Measurements from ENCODE around the gene MYBPC1. TPM values are rescaled to one million over a fixed set of nuclear protein-coding genes. Genes with fewer than 3 reads are reported as not detected.

The MYBPC1 gene
- polyA plus RNA-seq, 3 donors: 0.04 to 0.16 TPM; not detected in 1

DNA sequence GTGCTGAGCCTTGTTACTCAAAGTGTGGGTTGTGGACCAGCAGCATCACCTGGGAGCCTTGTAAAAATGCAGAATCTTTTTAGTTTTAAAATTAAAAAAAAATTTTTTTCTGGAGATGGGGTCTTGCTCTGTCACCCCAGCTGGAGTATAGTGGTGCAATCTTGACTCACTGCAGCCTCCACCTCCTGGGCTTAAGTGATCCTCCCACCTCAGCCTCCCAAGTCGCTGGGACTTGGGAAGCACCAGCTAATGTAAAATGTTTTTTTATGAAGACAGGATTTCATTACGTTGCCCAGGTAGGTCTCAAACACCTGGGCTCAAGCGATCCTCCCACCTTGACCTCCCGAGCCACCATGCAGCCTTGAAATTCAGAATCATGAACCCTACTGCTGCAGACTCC lies 14.4 kb downstream of the MYBPC1 start:
- H3K4me1 Mint-ChIP-seq: peaks cover 10% of the 10 kb centered on the region
- WGBS (ENCODE audit: insufficient coverage): 97% methylated on average over 3 of the region's 4 CpGs
- H2AFZ ChIP-seq (ENCODE audit: insufficient read depth, low read depth, low read length, poor library complexity, severe bottlenecking): no peak overlapping the region
- peaks cover 0 to 3% of the 10 kb centered on the region in 2 donors for H3K36me3 Mint-ChIP-seq
- H3K4me2 ChIP-seq (replicated peaks; ENCODE audit: extremely low read depth, low read length, poor library complexity, severe bottlenecking): no peak overlapping the region
- no peaks in the 10 kb centered on the region for H3K36me3 ChIP-seq (replicated peaks in 1 of 2; ENCODE audit: control insufficient read depth in 1 of 2, insufficient read depth in 2 of 2, low read length in 2 of 2)
- H3K27me3 Mint-ChIP-seq (ENCODE audit: low read depth in 3 of 3): peaks cover 0 to 2% (median 0%) of the 10 kb centered on the region in 3 donors
- H3K27ac ChIP-seq (ENCODE audit: low read depth in 1 of 2, low read length in 2 of 2): no peak overlapping the region
- H3K79me2 ChIP-seq (ENCODE audit: insufficient read depth, low read length): no peaks in the 10 kb centered on the region
- no peak overlapping the region for H3K4me3 ChIP-seq (replicated peaks in 1 of 3; ENCODE audit: low read depth in 2 of 3, low read length in 3 of 3)
- H3K27me3 ChIP-seq (ENCODE audit: control insufficient read depth in 2 of 2, insufficient read depth in 2 of 2, low read length in 2 of 2): no peaks in the 10 kb centered on the region
- no peak overlapping the region for H3K9ac ChIP-seq (ENCODE audit: insufficient read depth, low read length, poor library complexity, severe bottlenecking)
- H3K4me3 Mint-ChIP-seq: no peak overlapping the region
- intact Hi-C loops (cut with micrococcal nuclease): no loop called here
- H3K4me1 ChIP-seq (ENCODE audit: control insufficient read depth in 1 of 2, insufficient read depth in 2 of 2, low read length in 2 of 2): peaks cover 5 to 7% of the 10 kb centered on the region in 2 donors
- H4K20me1 ChIP-seq (ENCODE audit: insufficient read depth, low read length): no peaks in the 10 kb centered on the region
- peaks cover 0 to 6% (median 0%) of the 10 kb centered on the region in 7 donors for H3K9me3 Mint-ChIP-seq
- TF ChIP-seq, protein P1, sequence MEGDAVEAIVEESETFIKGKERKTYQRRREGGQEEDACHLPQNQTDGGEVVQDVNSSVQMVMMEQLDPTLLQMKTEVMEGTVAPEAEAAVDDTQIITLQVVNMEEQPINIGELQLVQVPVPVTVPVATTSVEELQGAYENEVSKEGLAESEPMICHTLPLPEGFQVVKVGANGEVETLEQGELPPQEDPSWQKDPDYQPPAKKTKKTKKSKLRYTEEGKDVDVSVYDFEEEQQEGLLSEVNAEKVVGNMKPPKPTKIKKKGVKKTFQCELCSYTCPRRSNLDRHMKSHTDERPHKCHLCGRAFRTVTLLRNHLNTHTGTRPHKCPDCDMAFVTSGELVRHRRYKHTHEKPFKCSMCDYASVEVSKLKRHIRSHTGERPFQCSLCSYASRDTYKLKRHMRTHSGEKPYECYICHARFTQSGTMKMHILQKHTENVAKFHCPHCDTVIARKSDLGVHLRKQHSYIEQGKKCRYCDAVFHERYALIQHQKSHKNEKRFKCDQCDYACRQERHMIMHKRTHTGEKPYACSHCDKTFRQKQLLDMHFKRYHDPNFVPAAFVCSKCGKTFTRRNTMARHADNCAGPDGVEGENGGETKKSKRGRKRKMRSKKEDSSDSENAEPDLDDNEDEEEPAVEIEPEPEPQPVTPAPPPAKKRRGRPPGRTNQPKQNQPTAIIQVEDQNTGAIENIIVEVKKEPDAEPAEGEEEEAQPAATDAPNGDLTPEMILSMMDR (IDR thresholded peaks at IDR 0.05): no peak
- DNase-seq: no peak
- no peaks in the 10 kb centered on the region for H3K9me3 ChIP-seq (replicated peaks in 1 of 2; ENCODE audit: control insufficient read depth in 1 of 2, insufficient read depth in 1 of 2, low read length in 2 of 2)
- H3K27ac Mint-ChIP-seq: no peak overlapping the region

DNA sequence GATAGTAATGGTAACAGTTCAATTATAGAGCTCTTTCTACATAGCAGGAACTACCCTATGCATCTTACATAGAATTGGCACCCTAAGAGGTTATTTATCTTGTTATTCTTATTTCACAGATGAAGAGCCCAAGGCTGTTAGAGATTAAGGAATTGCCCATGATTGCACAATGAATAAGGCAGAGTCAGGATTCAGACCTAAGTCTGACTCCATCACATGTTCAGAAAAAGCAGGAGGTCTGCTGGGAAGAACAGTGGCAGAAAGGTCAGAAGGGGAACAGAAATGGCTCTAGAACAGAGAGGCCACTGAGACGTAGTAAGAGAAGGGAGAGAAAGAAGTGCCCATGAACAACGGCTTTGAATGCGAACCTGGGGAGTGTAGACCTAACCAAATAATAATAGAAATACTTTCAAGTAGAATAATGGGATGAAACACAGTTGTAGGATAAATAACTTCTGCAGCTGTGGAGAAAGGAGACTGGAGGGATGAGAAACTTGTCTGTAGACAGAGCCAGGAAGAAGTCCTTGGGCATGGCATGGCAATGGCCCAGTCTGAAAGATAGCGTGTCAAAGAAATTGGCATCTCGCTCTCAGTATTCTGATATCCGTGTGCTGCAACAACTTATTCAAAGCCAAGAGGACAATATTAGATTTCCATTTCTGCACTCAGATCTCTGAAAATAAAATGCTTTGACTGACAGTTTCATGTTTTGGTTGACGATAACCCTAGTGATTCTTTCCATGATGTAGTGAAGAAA lies 17.6 kb downstream of the MYBPC1 start:
- Mint-ChIP-seq H3K9me3 (peaks cover 0 to 6% (median 0%) of the 10 kb centered on the region in 7 donors), H3K27me3 (ENCODE audit: low read depth in 3 of 3) (peaks cover 0 to 2% (median 0%) of the 10 kb centered on the region in 3 donors), H3K36me3 (peaks cover 3 to 4% of the 10 kb centered on the region in 2 donors), H3K4me3 (no peak overlapping the region), H3K27ac (no peak overlapping the region), H3K4me1 (peaks cover 40% of the 10 kb centered on the region)
- 100% methylated on average over 2 of the region's 7 CpGs for WGBS (ENCODE audit: insufficient coverage)
- Histone ChIP-seq H3K79me2 (ENCODE audit: insufficient read depth, low read length) (no peaks in the 10 kb centered on the region), H3K9me3 (replicated peaks in 1 of 2; ENCODE audit: control insufficient read depth in 1 of 2, insufficient read depth in 1 of 2, low read length in 2 of 2) (no peaks in the 10 kb centered on the region), H2AFZ (ENCODE audit: insufficient read depth, low read depth, low read length, poor library complexity, severe bottlenecking) (no peak overlapping the region), H3K4me3 (replicated peaks in 1 of 3; ENCODE audit: low read depth in 2 of 3, low read length in 3 of 3) (no peak overlapping the region), H3K4me2 (replicated peaks; ENCODE audit: extremely low read depth, low read length, poor library complexity, severe bottlenecking) (no peak overlapping the region), H3K27me3 (ENCODE audit: control insufficient read depth in 2 of 2, insufficient read depth in 2 of 2, low read length in 2 of 2) (no peaks in the 10 kb centered on the region), H3K36me3 (replicated peaks in 1 of 2; ENCODE audit: control insufficient read depth in 1 of 2, insufficient read depth in 2 of 2, low read length in 2 of 2) (no peaks in the 10 kb centered on the region), H3K27ac (ENCODE audit: low read depth in 1 of 2, low read length in 2 of 2) (no peak overlapping the region), H3K4me1 (ENCODE audit: control insufficient read depth in 1 of 2, insufficient read depth in 2 of 2, low read length in 2 of 2) (peaks cover 29 to 30% of the 10 kb centered on the region in 2 donors), H4K20me1 (ENCODE audit: insufficient read depth, low read length) (no peaks in the 10 kb centered on the region), H3K9ac (ENCODE audit: insufficient read depth, low read length, poor library complexity, severe bottlenecking) (no peak overlapping the region)
- TF ChIP-seq, protein P1 (IDR thresholded peaks at IDR 0.05): no peak
- no peak for DNase-seq
- intact Hi-C loops (cut with micrococcal nuclease): loop anchor here in 1 of 2 donors (10.0 kb wide), 1 partner anchor 62 kb away; no protein-coding TSS in a partner anchor
